ENCODE results near the gene ADGRF1. TPM values are rescaled to one million over a fixed set of nuclear protein-coding genes. Genes with fewer than 3 reads are reported as not detected.

The ADGRF1 gene
- total and polyA plus RNA-seq, 2 donors (not counting 3 experiments of a cell fraction or from before 2014, with no cell fraction given), result not detected

DNA sequence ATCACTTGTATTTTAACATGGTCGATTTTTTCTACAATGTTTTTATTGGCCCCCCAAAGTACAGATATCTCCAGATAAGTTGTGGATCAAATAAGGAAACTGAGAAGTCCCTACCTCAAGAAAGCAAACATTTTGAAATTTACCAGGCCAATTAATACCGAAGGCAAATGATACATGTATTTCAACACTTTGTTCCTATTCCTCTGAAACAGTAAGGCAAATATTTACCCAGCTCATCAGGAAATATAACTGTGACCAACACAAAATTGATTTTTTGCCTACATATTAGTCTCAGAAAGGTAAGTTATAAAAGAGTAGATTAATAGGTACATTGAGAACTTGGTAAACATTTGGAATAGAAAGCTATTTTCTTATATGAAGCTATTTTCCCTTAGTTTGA is 69.1 kb downstream of the ADGRF1 start:
- Histone ChIP-seq H3K27ac (ENCODE audit: insufficient read depth, low read depth, low read length) (no peak overlapping the region), H2AFZ (ENCODE audit: low read depth, low read length) (no peak overlapping the region), H3K4me2 (ENCODE audit: insufficient read depth, low read length) (no peak overlapping the region), H3K79me2 (ENCODE audit: control insufficient read depth, insufficient read depth, low read length) (no peaks in the 10 kb centered on the region), H3K27me3 (ENCODE audit: control insufficient read depth in 2 of 2, insufficient read depth in 2 of 2, low read length in 2 of 2) (no peaks in the 10 kb centered on the region), H4K20me1 (replicated peaks; ENCODE audit: control insufficient read depth, extremely low read depth, insufficient read depth, low read length) (no peaks in the 10 kb centered on the region), H3K9me3 (replicated peaks; ENCODE audit: control insufficient read depth, insufficient read depth, low read length) (no peaks in the 10 kb centered on the region), H3K9me1 (replicated peaks; ENCODE audit: control insufficient read depth, extremely low read depth, insufficient read depth, low read length) (no peaks in the 10 kb centered on the region), H3K4me1 (ENCODE audit: control insufficient read depth, extremely low read depth, insufficient read depth, low read length) (no peaks in the 10 kb centered on the region), H3K36me3 (ENCODE audit: control insufficient read depth in 2 of 2, extremely low read depth in 1 of 2, insufficient read depth in 2 of 2, low read length in 2 of 2) (no peaks in the 10 kb centered on the region), H3K4me3 (replicated peaks in 1 of 3; ENCODE audit: insufficient read depth in 1 of 3, low read depth in 1 of 3, low read length in 3 of 3) (no peak overlapping the region), H3K9ac (replicated peaks; ENCODE audit: extremely low read depth, insufficient read depth, low read length) (no peak overlapping the region)
- dilution Hi-C loops (cut with MboI; ENCODE audit: extremely low pct_ligation_motif_present, low sequenced_read_pairs), result no loop called here
- DNase-seq (ENCODE audit: low read depth, low spot score), result no peak
- ChIA-PET CTCF (interaction anchor here (0.5 to 2.0 kb wide), 4 partner anchors 8 to 124 kb away, joined by 4 to 5 read pairs (median 4); no protein-coding TSS in a partner anchor), POLR2A (no interaction called here)
- intact Hi-C loops (cut with micrococcal nuclease), result no loop called here
- TF ChIP-seq MYC (IDR thresholded peaks at IDR 0.05; ENCODE audit: low read depth, low read length) (no peak), GATA2 (IDR thresholded peaks at IDR 0.05; ENCODE audit: insufficient read depth, insufficient read length, low read depth, low read length) (no peak), EZH2 (IDR thresholded peaks at IDR 0.05; ENCODE audit: borderline replicate concordance, low read depth, low read length, severe bottlenecking) (no peak), POLR2A (IDR thresholded peaks at IDR 0.05; ENCODE audit: low read depth, low read length) (no peak), JUN (IDR thresholded peaks at IDR 0.05; ENCODE audit: borderline replicate concordance, insufficient read depth, insufficient read length, low read depth) (no peak), POLR2AphosphoS5 (IDR thresholded peaks at IDR 0.05; ENCODE audit: insufficient read depth, low read depth, low read length) (no peak), FOS (IDR thresholded peaks at IDR 0.05; ENCODE audit: borderline replicate concordance, insufficient read depth, low read length) (no peak)
- TF ChIP-seq, protein P1, sequence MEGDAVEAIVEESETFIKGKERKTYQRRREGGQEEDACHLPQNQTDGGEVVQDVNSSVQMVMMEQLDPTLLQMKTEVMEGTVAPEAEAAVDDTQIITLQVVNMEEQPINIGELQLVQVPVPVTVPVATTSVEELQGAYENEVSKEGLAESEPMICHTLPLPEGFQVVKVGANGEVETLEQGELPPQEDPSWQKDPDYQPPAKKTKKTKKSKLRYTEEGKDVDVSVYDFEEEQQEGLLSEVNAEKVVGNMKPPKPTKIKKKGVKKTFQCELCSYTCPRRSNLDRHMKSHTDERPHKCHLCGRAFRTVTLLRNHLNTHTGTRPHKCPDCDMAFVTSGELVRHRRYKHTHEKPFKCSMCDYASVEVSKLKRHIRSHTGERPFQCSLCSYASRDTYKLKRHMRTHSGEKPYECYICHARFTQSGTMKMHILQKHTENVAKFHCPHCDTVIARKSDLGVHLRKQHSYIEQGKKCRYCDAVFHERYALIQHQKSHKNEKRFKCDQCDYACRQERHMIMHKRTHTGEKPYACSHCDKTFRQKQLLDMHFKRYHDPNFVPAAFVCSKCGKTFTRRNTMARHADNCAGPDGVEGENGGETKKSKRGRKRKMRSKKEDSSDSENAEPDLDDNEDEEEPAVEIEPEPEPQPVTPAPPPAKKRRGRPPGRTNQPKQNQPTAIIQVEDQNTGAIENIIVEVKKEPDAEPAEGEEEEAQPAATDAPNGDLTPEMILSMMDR (IDR thresholded peaks at IDR 0.05; ENCODE audit: extremely low read depth in 1 of 2, insufficient read depth in 1 of 2, low read depth in 1 of 2, low read length in 2 of 2), result no peak
- TF ChIP-seq, protein P2, sequence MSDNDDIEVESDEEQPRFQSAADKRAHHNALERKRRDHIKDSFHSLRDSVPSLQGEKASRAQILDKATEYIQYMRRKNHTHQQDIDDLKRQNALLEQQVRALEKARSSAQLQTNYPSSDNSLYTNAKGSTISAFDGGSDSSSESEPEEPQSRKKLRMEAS (IDR thresholded peaks at IDR 0.05; ENCODE audit: insufficient read depth, insufficient read length), result no peak
- BruUV-seq (replicated peaks), result no TSS peak
- no peak for FAIRE-seq
